Dedifferentiated amniotic fluid mesenchymal stem cell (primary cell): ENCODE results near the gene ARMH3.
A peak's percentile ranks its signal among the peaks of the same experiment; 100 is the strongest.

Source experiments
- DNase-seq: peaks from one replicate; pipeline ENCODE4 v3.0.0-alpha.2; 2016; ENCODE audit errors: extremely low spot score

Gene ARMH3

GRCh38 chr10:101858723-101859500 lies 197.1 kb downstream of the ARMH3 start:
- DNase-seq: no peak

- DNase-seq: no peak
Observed at GRCh38 chr10:101857802-101858476, 198.0 kb downstream of the ARMH3 start.

- no peak for DNase-seq
Observed at GRCh38 chr10:101856626-101857025, 199.3 kb downstream of the ARMH3 start.

- no peak for DNase-seq
Observed at GRCh38 chr10:101851411-101852116, 204.4 kb downstream of the ARMH3 start.

GRCh38 chr10:101850749-101851148 lies 205.2 kb downstream of the ARMH3 start:
- no peak for DNase-seq

GRCh38 chr10:101848894-101849351 lies 207.1 kb downstream of the ARMH3 start:
- DNase-seq: no peak

- DNase-seq: no peak
Observed at GRCh38 chr10:101848408-101848807, 207.6 kb downstream of the ARMH3 start.

- DNase-seq: no peak
Observed at GRCh38 chr10:101845893-101846292, 210.1 kb downstream of the ARMH3 start.

GRCh38 chr10:101843032-101844021 lies 212.6 kb downstream of the ARMH3 start, which contains the start of gene KCNIP2:
Gene KCNIP2, minus strand, starts transcription at chr10:101843800. Its CDS starts 232 bp downstream, at chr10:101843568.
- DNase-seq: no peak

GRCh38 chr10:101841826-101842225 lies 214.1 kb downstream of the ARMH3 start:
- DNase-seq: no peak

GRCh38 chr10:101840741-101841453 lies 215.1 kb downstream of the ARMH3 start:
- peak; percentile 57 for DNase-seq

GRCh38 chr10:101840102-101840684 lies 215.8 kb downstream of the ARMH3 start:
- DNase-seq: no peak

- DNase-seq: no peak
Observed at GRCh38 chr10:101839416-101840063, 216.4 kb downstream of the ARMH3 start.

- DNase-seq: no peak
Observed at GRCh38 chr10:101839002-101839401, 217.0 kb downstream of the ARMH3 start.

- no peak for DNase-seq
Observed at GRCh38 chr10:101838416-101838970, 217.5 kb downstream of the ARMH3 start.

- no peak for DNase-seq
Observed at GRCh38 chr10:101837748-101838147, 218.2 kb downstream of the ARMH3 start.

GRCh38 chr10:101835362-101835761 lies 220.6 kb downstream of the ARMH3 start:
- no peak for DNase-seq

- no peak for DNase-seq
Observed at GRCh38 chr10:101834341-101834740, 221.6 kb downstream of the ARMH3 start.

GRCh38 chr10:101833466-101833865 lies 222.5 kb downstream of the ARMH3 start:
- no peak for DNase-seq
